ENCODE measurements around the gene PLOD1.

- TF ChIP-seq, protein P1, sequence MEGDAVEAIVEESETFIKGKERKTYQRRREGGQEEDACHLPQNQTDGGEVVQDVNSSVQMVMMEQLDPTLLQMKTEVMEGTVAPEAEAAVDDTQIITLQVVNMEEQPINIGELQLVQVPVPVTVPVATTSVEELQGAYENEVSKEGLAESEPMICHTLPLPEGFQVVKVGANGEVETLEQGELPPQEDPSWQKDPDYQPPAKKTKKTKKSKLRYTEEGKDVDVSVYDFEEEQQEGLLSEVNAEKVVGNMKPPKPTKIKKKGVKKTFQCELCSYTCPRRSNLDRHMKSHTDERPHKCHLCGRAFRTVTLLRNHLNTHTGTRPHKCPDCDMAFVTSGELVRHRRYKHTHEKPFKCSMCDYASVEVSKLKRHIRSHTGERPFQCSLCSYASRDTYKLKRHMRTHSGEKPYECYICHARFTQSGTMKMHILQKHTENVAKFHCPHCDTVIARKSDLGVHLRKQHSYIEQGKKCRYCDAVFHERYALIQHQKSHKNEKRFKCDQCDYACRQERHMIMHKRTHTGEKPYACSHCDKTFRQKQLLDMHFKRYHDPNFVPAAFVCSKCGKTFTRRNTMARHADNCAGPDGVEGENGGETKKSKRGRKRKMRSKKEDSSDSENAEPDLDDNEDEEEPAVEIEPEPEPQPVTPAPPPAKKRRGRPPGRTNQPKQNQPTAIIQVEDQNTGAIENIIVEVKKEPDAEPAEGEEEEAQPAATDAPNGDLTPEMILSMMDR (IDR thresholded peaks at IDR 0.05; ENCODE audit: low read depth, low read length, poor library complexity, severe bottlenecking) = no peak
- TF ChIP-seq EZH2phosphoT487 (IDR thresholded peaks at IDR 0.05; ENCODE audit: borderline replicate concordance, low read length) = no peak
Measured at GRCh38 chr1:12003762-12004161, 69.2 kb downstream of the PLOD1 start.
